Measurements from ENCODE around the gene MBP. TPM values are rescaled to one million over a fixed set of nuclear protein-coding genes. Genes with fewer than 3 reads are reported as not detected.

Gene MBP
- total RNA-seq, 1 experiment from 2014 or later = 88.8 TPM

- intact Hi-C loops (cut with micrococcal nuclease; ENCODE audit: unreplicated experiment) (no loop called here), in situ Hi-C loops (cut with HindIII; ENCODE audit: low pct_unique_long_range_greater_than_20kb, low sequenced_read_pairs) (no loop called here)
- POLR2A ChIA-PET = no interaction called here
- BruUV-seq (replicated peaks) = no TSS peak
- Histone ChIP-seq H3K4me1 (ENCODE audit: control insufficient read depth, insufficient read depth, low read length) (no peaks in the 10 kb centered on the region; the same call in 1 of the 2 replicates), H3K36me3 (ENCODE audit: control insufficient read depth, insufficient read depth, low read length) (no peaks in the 10 kb centered on the region), H3K4me3 (ENCODE audit: low read depth in 2 of 2, low read length in 2 of 2) (no peak overlapping the region), H3K27me3 (ENCODE audit: control insufficient read depth, insufficient read depth, low read length) (no peaks in the 10 kb centered on the region), H3K27ac (ENCODE audit: low read length) (no peak overlapping the region), H3K9me3 (ENCODE audit: control insufficient read depth, insufficient read depth, low read depth, low read length) (no peaks in the 10 kb centered on the region)
- DNase-seq (ENCODE audit: low read depth, low spot score) (no peak), ATAC-seq (no peak)
- CTCF ChIA-PET = no interaction called here
- TF ChIP-seq CTCF (IDR thresholded peaks at IDR 0.05) (no peak), TCF7L2 (IDR thresholded peaks at IDR 0.05; ENCODE audit: low read depth, low read length) (no peak), POLR2AphosphoS5 (IDR thresholded peaks at IDR 0.05; ENCODE audit: low read depth, low read length) (no peak), SIN3A (IDR thresholded peaks at IDR 0.05; ENCODE audit: borderline replicate concordance, insufficient read depth, low read depth, low read length) (no peak)
- TF ChIP-seq, protein P1, sequence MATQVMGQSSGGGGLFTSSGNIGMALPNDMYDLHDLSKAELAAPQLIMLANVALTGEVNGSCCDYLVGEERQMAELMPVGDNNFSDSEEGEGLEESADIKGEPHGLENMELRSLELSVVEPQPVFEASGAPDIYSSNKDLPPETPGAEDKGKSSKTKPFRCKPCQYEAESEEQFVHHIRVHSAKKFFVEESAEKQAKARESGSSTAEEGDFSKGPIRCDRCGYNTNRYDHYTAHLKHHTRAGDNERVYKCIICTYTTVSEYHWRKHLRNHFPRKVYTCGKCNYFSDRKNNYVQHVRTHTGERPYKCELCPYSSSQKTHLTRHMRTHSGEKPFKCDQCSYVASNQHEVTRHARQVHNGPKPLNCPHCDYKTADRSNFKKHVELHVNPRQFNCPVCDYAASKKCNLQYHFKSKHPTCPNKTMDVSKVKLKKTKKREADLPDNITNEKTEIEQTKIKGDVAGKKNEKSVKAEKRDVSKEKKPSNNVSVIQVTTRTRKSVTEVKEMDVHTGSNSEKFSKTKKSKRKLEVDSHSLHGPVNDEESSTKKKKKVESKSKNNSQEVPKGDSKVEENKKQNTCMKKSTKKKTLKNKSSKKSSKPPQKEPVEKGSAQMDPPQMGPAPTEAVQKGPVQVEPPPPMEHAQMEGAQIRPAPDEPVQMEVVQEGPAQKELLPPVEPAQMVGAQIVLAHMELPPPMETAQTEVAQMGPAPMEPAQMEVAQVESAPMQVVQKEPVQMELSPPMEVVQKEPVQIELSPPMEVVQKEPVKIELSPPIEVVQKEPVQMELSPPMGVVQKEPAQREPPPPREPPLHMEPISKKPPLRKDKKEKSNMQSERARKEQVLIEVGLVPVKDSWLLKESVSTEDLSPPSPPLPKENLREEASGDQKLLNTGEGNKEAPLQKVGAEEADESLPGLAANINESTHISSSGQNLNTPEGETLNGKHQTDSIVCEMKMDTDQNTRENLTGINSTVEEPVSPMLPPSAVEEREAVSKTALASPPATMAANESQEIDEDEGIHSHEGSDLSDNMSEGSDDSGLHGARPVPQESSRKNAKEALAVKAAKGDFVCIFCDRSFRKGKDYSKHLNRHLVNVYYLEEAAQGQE (IDR thresholded peaks at IDR 0.05; ENCODE audit: insufficient read depth in 1 of 2, low read depth in 2 of 2, low read length in 1 of 2) = no peak
These were observed 142.9 kb downstream of the MBP start for GRCh38 chr18:76989647-76990190.

- CTCF ChIA-PET = interaction anchor here (0.6 kb wide), 1 partner anchor 66 kb away, joined by 5 read pairs; no protein-coding TSS in a partner anchor
- DNase-seq (ENCODE audit: low read depth, low spot score) (no peak), ATAC-seq (no peak)
- Histone ChIP-seq H3K4me3 (ENCODE audit: low read depth in 2 of 2, low read length in 2 of 2) (no peak overlapping the region), H3K27me3 (ENCODE audit: control insufficient read depth, insufficient read depth, low read length) (no peaks in the 10 kb centered on the region), H3K4me1 (ENCODE audit: control insufficient read depth, insufficient read depth, low read length) (no peaks in the 10 kb centered on the region; the same call in 1 of the 2 replicates), H3K36me3 (ENCODE audit: control insufficient read depth, insufficient read depth, low read length) (no peaks in the 10 kb centered on the region), H3K9me3 (ENCODE audit: control insufficient read depth, insufficient read depth, low read depth, low read length) (no peaks in the 10 kb centered on the region), H3K27ac (ENCODE audit: low read length) (no peak overlapping the region)
- POLR2A ChIA-PET = no interaction called here
- intact Hi-C loops (cut with micrococcal nuclease; ENCODE audit: unreplicated experiment) (no loop called here), in situ Hi-C loops (cut with HindIII; ENCODE audit: low pct_unique_long_range_greater_than_20kb, low sequenced_read_pairs) (no loop called here)
- TF ChIP-seq CTCF (IDR thresholded peaks at IDR 0.05) (no peak), SIN3A (IDR thresholded peaks at IDR 0.05; ENCODE audit: borderline replicate concordance, insufficient read depth, low read depth, low read length) (no peak), POLR2AphosphoS5 (IDR thresholded peaks at IDR 0.05; ENCODE audit: low read depth, low read length) (no peak), TCF7L2 (IDR thresholded peaks at IDR 0.05; ENCODE audit: low read depth, low read length) (no peak)
- TF ChIP-seq, protein P1 (IDR thresholded peaks at IDR 0.05; ENCODE audit: insufficient read depth in 1 of 2, low read depth in 2 of 2, low read length in 1 of 2) = no peak
- no TSS peak for BruUV-seq (replicated peaks)
These were observed 143.5 kb downstream of the MBP start for GRCh38 chr18:76988827-76989646.
